H1 (cell line): ENCODE data around the gene ANGPTL2. TPM values are rescaled to one million over a fixed set of nuclear protein-coding genes. Genes with fewer than 3 reads are reported as not detected.

Source experiments
- ASH2L ChIP-seq: fragments of 200-600, 300-600 bp; sonication (generic); IDR thresholded peaks from one replicate; pipeline ENCODE4 v1.7.1; 2017; ENCODE audit warnings: low read length
- EGR1 ChIP-seq: IDR thresholded peaks from 2 replicates; pipeline ENCODE4 v1.6.1; 2011; ENCODE audit warnings: low read depth, low read length, borderline replicate concordance
- KDM4A ChIP-seq: IDR thresholded peaks from one replicate; pipeline ENCODE4 v1.7.1; 2012; ENCODE audit warnings: low read depth, mild to moderate bottlenecking, moderate library complexity, low read length, inconsistent platforms; ENCODE audit not compliant: severe bottlenecking
- polyA plus RNA-seq, 7 experiments: library from polyadenylated mRNA; depleted of rRNA in 3 of 7; stranded (reverse) in 5 of 7; unstranded in 2 of 7; fragments of >200 nt in 5 of 7; fragments of 200-250 nt in 2 of 7; gene quantifications; 1 replicate in 5 of 7; 2 replicates in 1 of 7; 4 replicates in 1 of 7; pipeline versions ENCODE4 v1.2.1 to v1.2.3, GENCODE V29; 2011 to 2013; ENCODE audit warnings: missing spikeins in 2 of 7, mixed read lengths in 2 of 7
- total RNA-seq: library from RNA; stranded (reverse); fragmentation: NEBNext Ultra II Directional; extraction: Animal tissue kit (Norgen Biotek cat#: 25700); gene quantifications from 2 replicates; pipeline ENCODE4 v1.2.1, GENCODE V29; 2021
- TF ChIP-seq, protein P1 (sequence below): IDR thresholded peaks from 2 replicates; pipeline ENCODE4 v1.6.1; 2012; ENCODE audit warnings: inconsistent platforms

The ANGPTL2 gene
- total and polyA plus RNA-seq, 2 of the 8 experiments (the other 6 are each of a cell fraction or from before 2014, with no cell fraction given): 9.0 to 10.6 TPM

DNA sequence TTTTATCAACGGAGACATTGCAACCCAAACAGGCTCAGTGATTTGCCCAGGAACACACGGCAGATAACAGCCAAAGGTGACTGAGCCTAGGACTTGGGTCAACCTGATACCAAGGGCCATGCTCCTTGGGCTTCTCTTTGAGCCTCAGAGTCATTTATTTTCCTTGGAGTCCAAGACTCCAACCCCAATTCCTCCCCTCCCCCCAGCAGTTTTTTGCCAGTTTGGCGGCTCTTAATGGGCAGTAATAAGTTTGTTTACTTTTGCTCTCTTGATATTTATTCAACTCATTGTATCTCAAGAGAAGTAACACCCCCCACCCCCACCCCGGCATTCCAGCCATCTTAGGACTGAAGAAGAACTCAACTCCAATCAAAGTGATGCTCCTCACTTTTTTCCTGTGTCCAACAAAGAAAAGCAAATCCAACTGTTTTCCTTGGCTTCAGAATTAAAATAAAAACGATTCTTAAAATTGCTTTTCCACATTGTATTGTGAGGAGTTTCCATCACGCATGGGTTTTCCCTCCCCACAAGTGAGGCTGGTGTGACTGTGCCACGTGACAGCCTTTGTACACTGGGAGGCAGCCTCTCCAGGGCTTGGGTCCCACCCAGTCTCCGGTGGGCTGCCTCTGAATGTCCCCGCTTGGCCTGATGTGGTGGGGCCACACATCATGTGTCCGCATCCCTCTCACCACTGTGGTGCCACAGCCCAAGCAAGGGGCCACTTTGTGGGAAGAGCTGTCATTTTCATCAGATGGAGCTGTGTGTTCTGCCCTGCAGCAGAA, 9.1 kb downstream of the ANGPTL2 start (continued):
- TF ChIP-seq, protein P1, sequence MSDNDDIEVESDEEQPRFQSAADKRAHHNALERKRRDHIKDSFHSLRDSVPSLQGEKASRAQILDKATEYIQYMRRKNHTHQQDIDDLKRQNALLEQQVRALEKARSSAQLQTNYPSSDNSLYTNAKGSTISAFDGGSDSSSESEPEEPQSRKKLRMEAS: no peak
- TF ChIP-seq EGR1 (no peak), KDM4A (no peak), ASH2L (no peak)
